ACHN (cell line): Measurements from ENCODE around the gene GPR176.
"Not testable (repeated sequence)": the region's sequence is repeated elsewhere in the genome, so short reads cannot be mapped to it uniquely, and the experiment has no call there.

Experiments used
- DNase-seq: peaks from one replicate; pipeline ENCODE4 v3.0.0-alpha.2; 2015
- in situ Hi-C: cut with HindIII; loops from 2 replicates; pipeline ENCODE4 v1.10.0; 2017; ENCODE audit warnings: low sequenced_read_pairs, low pct_ligation_motif_present, low pct_unique_long_range_greater_than_20kb

Gene GPR176

GRCh38 chr15:39907216-39907615, 12.8 kb downstream of the GPR176 start:
- DNase-seq, result no peak
- in situ Hi-C loops, result no loop called here

GRCh38 chr15:39904115-39904514, 16.0 kb downstream of the GPR176 start:
- in situ Hi-C loops, result no loop called here
- DNase-seq, result no peak

DNA sequence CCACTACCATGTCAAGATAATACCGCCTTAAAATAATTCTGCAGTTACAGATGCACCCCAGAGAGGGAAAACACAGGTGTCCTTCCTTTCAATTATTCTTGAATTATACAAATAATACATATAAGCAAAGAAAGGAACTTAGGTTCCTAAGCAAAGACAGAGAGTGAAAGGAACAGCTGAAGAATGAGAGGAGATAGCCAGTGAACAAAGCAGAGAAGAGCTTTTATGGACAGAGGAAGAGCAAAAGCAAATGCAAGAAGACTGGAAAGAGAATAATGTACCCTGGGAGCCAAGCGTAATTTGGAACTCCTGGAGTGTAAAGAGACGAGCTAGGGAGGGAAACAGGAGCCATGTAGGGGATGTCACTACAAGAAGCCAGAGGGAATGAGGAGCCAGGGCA, 21.7 kb downstream of the GPR176 start:
- in situ Hi-C loops, result no loop called here
- no peak for DNase-seq

DNA sequence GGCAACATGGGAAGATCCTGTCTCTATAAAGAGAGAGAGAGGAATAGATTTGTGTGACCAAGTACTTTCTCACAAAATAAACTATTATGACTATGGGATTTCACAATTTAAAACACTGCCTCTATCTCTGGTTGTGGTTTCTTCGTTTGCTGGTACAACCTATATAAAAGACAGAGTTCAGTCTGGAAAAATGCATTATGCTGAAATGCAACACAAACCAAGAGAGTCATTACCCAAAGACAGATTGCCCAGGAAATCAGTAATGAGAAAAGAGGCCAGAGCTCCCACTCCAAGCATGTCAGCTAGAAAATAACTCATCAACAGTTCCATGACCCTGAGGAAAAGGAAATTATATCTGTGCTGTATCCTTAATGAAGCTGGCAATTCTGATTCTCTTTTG, 23.2 kb downstream of the GPR176 start:
- in situ Hi-C loops, result no loop called here
- DNase-seq, result no peak

GRCh38 chr15:39896101-39896500, 24.0 kb downstream of the GPR176 start:
- DNase-seq, result no peak
- in situ Hi-C loops, result no loop called here

GRCh38 chr15:39893051-39893450, 27.0 kb downstream of the GPR176 start:
- DNase-seq, in situ Hi-C loops: not testable (repeated sequence)

DNA sequence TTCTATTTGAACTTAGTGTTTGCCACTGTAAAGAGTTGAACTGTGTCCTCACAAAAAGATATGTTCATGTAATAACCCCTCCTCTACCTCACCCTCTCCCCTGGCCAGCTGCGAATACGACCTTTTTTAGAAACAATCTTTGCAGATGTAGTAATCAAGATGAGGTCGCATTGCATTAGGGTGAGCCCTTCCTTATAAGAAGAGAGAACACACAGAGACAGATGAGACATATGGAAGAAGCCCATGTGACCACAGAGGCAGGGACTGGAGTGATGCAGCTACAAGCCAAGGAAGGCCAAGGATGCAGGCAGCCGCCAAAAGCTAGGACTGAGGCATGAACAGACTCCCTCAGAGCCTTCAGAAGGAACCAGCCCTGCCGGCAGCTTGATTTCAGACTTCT, 27.6 kb downstream of the GPR176 start:
- in situ Hi-C loops, result no loop called here
- DNase-seq, result no peak

DNA sequence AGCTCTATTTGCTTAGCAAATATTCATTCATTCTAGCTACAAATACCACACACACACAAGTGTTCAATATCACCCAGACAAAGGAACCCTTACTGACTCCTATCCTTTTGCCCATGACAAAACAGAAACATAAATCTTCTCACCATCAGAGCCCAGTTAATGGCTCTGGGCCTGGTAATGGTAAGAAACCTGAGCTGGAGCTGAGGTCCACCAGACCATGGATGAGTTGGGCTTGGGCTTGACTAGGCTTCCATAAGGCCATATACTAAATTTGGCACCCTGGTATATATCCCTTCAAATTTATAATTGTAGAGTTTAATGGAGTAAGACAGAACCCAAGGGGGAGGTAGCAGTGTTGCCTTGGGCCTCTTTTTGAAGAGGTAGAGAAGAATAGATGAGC, 29.4 kb downstream of the GPR176 start:
- in situ Hi-C loops, result no loop called here
- DNase-seq, result no peak

- in situ Hi-C loops, result no loop called here
- no peak for DNase-seq
Observed at GRCh38 chr15:39889601-39890000, 30.5 kb downstream of the GPR176 start.

DNA sequence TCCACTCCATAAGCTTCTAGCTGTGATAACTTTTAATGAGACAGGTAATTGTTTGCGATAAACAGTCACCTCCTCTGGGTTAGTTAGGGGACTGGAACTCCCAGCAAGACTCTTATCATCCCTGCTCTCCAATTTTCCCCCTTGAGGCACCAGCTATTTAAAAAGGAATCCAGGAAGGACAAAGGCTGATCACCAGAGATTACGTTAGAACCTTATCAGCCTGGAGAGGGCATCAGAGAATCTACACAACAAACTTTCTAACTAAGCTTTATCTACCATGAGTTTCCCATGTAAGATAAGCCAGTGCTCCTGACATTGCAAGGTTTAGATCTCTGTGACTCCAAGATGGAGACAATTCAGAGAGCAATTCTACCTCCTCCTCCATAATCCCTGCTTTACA, 31.3 kb downstream of the GPR176 start:
- in situ Hi-C loops, result no loop called here
- no peak for DNase-seq

DNA sequence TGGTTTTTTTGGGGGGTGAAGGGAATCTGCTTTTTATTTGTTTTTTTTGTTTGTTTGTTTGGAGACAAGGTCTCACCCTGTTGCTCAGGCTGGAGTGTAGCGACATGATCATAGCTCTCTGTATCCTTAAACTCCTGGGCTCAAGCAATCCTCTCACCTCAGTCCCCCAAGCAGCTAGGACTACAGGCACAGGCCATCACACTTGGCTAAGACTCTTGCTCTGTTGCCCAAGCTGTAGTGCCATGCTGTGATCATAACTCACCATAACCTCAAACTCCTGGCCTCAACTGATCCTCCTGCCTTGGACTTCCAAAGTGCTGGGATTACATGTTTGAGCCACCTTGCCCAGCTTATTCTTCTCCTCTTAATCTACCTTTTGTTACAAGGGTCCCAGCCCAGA, 31.8 kb downstream of the GPR176 start:
- in situ Hi-C loops, result no loop called here
- DNase-seq, result no peak

GRCh38 chr15:39887832-39888231, 32.2 kb downstream of the GPR176 start:
- DNase-seq, result peak; percentile 45
- in situ Hi-C loops, result no loop called here

GRCh38 chr15:39887211-39887610, 32.9 kb downstream of the GPR176 start:
- no peak for DNase-seq
- in situ Hi-C loops, result no loop called here

GRCh38 chr15:39886418-39886817, 33.6 kb downstream of the GPR176 start:
- in situ Hi-C loops, result no loop called here
- DNase-seq, result no peak

GRCh38 chr15:39885099-39885777, 34.8 kb downstream of the GPR176 start:
- in situ Hi-C loops, result no loop called here
- no peak for DNase-seq

DNA sequence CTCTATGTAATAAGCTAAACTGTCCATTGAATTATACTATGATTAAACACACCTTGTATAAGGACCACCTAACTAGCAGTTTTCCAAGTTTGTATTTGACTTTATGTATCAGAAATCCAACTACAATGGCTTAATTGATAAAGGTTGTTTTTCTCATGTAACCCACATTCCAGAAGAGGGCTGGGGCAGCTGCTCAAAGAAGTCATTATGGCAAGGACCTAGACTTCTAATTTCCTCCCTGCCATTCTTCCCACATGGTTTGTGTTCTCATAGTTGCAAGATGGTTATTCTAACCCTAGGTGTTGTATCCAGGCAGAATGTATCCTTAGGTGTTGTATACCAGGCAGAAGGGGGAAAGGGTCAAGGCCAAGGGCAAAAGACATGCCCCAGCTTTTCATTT, 35.7 kb downstream of the GPR176 start:
- no peak for DNase-seq
- in situ Hi-C loops, result no loop called here

- DNase-seq, result no peak
- in situ Hi-C loops, result no loop called here
Observed at GRCh38 chr15:39882602-39883001, 37.5 kb downstream of the GPR176 start.

- DNase-seq, result no peak
- in situ Hi-C loops, result no loop called here
Observed at GRCh38 chr15:39881790-39882189, 38.3 kb downstream of the GPR176 start.

GRCh38 chr15:39880718-39881387, 39.2 kb downstream of the GPR176 start:
- DNase-seq, result no peak
- in situ Hi-C loops, result no loop called here

- in situ Hi-C loops, result no loop called here
- DNase-seq, result no peak
Observed at GRCh38 chr15:39878406-39878785, 41.7 kb downstream of the GPR176 start.
